ENCODE results near the gene MINK1. TPM values are rescaled to one million over a fixed set of nuclear protein-coding genes. Genes with fewer than 3 reads are reported as not detected.
A peak's percentile ranks its signal among the peaks of the same experiment; 100 is the strongest.
"Not testable (repeated sequence)": the region's sequence is repeated elsewhere in the genome, so short reads cannot be mapped to it uniquely, and the experiment has no call there.

The MINK1 gene
- total RNA-seq, 1 donor from 2014 or later = 51.4 TPM

GRCh38 chr17:4846635-4847390 is 13.7 kb downstream of the MINK1 start:
- no peak for DNase-seq

DNA sequence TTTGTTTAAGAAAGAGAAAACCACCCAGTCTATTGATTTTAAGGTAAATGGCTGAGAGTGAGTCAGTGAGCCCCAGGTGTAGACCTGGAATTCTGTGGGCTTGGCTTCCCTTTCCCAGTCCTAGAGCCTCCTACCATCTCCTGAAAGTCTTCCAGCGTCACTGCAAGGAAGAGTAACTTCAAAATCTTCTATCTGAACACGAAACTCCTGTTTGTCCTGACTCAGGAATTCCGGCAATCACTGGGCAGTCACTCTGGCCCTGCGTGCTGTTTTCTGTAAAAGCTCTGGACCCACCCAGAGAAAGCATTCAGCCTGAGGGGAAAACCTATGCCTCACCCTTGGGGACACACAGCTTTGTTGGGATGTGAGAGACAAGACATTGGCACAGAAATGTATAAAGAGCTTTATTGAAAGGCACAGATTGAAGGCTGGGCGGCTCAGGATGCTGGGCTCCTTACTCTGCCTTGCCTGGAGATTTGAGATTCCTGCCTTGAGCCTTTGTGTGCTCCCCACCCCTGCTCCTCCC is 15.9 kb downstream of the MINK1 start:
- DNase-seq = no peak

GRCh38 chr17:4850246-4850645 is 17.1 kb downstream of the MINK1 start:
- no peak for DNase-seq

GRCh38 chr17:4851084-4851483 is 17.9 kb downstream of the MINK1 start:
- DNase-seq = no peak

DNA sequence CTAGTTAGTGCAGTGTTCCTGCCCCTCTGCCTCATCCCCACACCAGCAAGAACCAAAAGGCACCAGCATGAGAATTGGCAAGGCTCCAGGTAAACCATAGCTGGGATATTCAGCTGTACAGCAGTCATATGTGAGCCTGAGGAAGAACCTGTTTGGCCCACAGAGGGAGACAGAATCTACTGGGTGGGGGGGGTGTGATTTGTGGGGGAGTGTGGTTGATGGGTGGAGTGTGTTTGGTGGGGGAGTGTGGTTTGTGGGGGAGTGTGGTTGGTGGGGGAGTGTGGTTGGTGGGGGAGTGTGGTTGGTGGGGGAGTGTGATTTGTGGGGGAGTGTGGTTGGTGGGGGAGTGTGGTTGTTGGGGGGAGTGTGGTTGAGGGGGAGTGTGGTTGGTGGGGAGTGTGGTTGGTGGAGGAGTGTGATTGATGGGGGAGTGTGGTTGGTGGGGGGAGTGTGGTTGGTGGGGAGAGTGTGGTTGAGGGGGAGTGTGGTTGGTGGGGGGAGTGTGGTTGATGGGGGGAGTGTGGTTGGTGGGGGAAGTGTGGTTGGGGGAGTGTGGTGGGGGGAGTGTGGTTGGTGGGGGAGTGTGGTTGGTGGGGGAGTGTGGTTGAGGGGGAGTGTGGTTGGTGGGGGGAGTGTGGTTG is 19.5 kb downstream of the MINK1 start:
- DNase-seq = peak; percentile 41

DNA sequence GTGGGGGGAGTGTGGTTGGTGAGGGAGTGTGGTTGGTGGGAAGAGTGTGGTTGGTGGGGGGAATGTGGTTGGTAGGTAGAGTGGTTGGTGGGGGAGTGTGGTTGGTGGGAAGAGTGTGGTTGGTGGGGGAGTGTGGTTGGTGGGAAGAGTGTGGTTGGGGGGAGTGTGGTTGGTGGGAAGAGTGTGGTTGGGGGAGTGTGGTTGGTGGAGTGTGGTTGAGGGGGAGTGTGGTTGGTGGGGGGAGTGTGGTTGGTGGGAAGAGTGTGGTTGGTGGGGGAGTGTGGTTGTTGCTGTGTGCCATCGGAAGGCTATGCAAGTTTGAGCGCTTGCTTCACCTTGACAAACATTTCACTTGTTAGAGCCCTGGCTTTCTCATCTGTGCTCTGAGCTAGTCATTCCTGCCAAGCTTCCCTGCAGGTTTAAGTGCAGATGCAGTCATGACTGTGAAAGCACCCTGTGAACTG is 20.1 kb downstream of the MINK1 start:
- DNase-seq = no peak

- DNase-seq = peak; percentile 69
Observed at GRCh38 chr17:4854111-4854681, 21.1 kb downstream of the MINK1 start.

DNA sequence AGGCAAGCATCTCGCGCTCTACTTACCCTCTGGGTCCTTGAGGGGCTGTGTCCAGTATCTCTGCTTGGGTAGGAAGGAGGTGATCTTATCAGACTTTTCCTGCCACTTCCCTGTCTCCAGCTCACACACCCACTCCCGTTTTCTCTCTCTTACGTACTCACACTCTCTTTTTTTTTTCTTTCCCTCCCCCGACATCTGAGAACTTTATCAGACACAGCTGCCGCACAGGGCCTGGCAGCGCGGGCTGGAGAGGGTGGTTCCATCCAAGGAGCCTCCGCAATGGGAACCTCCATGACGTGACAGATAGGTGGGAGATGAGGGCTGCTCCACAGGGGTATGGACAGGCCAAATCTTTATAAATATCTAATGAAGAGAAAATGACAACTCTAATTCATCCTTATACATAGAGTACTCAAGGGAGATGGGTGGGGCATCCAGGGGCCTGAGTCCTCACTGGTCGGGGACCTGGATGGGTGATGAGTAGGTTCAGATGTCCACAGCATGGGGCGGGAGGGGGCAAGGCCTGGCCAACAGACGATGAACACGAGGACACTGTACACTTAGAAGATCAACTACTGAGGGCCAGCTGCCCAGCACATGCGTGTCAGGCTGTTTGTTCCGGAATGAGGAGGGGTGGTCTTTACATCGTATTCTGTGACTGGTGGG is 23.3 kb downstream of the MINK1 start:
- DNase-seq = peak; percentile 18

DNA sequence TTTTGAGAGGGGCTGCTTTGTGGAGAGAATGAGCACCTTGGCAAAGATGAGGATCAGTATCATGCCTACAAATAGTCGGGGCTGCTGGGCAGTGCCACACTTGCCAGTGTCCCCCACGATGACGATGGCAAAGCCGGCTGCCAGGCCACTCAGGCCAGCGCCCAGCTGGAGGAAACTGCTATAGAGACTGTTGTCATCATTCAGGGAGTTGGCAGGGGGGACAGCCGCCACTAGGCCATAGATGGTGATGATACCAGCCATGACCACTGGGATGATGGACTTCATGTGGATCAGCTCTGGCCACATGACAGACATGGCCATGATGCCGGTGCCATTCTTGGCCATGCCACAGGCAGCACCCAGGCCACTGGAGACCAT is 23.8 kb downstream of the MINK1 start:
- no peak for DNase-seq

- not testable (repeated sequence) for DNase-seq
Observed at GRCh38 chr17:4857347-4857746, 24.2 kb downstream of the MINK1 start.

DNA sequence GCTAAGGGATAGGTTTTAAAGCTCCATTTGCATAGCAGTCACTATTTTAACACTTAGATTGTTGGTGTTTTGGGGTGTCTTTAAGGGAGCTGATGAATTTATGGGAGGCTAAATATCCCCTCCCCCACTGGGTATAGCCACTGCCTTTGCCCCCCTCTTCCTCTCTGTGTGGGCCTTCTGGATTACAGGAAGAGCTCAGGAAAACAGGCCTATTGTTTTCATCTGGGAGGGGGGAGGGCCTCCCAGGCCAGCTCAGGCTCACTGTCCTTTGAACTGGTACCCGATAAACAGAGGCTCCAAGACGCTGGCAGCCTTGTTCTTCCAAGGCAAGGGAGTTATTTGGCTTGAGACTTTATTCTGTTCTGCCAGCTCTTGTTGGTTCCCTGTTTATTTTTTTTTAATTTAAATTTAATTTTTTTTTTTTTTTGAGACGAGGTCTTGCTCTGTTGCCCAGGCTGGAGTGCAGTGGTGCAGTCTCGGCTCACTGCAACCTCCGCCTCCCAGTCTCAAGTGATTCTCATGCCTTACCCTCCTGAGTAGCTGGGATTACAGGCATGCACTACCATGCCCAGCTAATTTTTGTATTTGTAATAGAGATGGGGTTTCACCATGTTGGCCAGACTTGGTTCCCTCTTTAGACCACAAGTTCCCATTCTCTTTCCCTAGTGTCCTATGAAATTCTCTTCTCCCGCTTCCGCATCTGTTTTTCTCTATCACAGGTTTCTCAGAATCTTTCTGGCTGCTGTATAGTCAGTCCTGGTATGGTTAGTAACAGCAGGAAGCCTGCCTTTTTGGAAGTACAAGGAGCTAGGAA is 25.1 kb downstream of the MINK1 start:
- peak; percentile 6 for DNase-seq

GRCh38 chr17:4858882-4859260 is 25.7 kb downstream of the MINK1 start:
- DNase-seq = no peak

DNA sequence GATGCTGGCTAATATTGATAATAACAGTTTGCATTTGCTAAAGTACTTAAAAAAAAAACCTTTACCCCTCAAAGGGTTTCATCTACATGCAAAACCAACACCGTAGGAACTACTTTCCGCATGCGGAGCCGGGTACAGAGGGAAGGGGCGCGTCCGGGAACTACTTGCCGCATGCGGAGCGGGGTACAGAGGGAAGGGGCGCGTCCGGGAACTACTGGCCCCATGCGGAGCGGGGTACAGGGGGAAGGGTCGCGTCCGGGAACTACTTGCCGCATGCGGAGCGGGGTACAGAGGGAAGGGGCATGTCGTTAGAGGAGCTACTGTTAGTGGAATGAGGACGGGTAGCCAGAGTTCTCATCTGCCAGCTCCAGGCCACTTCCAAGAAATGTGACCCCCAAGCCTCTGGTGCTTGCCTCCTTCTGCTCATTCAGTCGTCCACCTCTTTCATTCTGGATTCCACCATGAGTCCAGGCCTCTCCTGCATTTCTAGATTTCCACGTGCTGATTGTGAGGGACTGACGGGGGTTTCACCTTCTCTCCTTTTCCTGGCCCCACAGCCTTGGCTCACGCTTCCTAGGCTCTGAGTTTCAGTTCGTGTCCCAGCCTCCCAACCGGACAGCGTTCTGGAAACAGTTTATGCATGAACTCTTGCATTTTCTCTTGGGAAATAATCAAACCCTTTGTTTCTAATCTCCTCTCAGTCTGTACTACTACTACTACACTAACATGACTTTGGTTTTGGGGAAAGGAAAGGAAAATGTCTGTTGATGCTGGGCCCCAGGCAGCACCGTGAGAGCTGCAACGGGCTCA is 26.9 kb downstream of the MINK1 start:
- peak; percentile 67 for DNase-seq

- DNase-seq = no peak
Observed at GRCh38 chr17:4860651-4861050, 27.5 kb downstream of the MINK1 start.

- no peak for DNase-seq
Observed at GRCh38 chr17:4861052-4861451, 27.9 kb downstream of the MINK1 start.

GRCh38 chr17:4862720-4863119 is 29.6 kb downstream of the MINK1 start:
- DNase-seq = no peak

DNA sequence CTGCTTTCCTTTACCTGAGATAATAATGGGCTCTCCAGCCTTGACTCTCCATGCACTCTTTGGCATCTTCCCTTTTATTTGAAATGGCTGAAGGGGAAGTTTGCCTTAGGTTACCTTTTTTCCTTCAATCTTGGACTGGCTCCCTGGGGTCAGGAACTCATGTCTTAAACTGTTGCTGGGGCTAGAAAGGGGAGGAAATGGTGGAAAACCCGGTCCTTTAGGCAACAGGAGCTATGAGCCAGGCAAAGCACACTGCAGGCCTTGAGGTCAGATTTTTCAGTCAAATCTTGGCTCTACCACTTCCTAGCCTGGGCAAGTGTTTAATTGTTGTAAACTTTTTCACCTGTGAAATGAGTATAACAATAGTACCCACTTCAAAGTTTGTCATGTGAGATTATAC is 30.2 kb downstream of the MINK1 start:
- DNase-seq = no peak

GRCh38 chr17:4867535-4867934 is 34.4 kb downstream of the MINK1 start:
- DNase-seq = not testable (repeated sequence)

GRCh38 chr17:4869058-4869998 is 36.2 kb downstream of the MINK1 start:
- DNase-seq = not testable (repeated sequence)

- DNase-seq = no peak
Observed at GRCh38 chr17:4870855-4871254, 37.7 kb downstream of the MINK1 start.
